PC-9 (cell line): ENCODE data around the gene APCDD1. TPM values are rescaled to one million over a fixed set of nuclear protein-coding genes. Genes with fewer than 3 reads are reported as not detected.

Experiments used
- BruUV-seq: library from RNA; stranded (reverse); fragments of 400-500 nt; replicated peaks from 2 replicates; lab custom pipeline; 2021; lab: Mats Ljungman, UMichigan
- CTCF ChIA-PET: fragments of 300-600 bp; sonication (Branson Sonifier 250); formaldehyde crosslinking; loops from one replicate; lab custom pipeline; 2022; ENCODE audit warnings: antibody characterized with exemption; lab: Charles Lee
- POLR2A ChIA-PET: fragments of 300-600 bp; sonication (Branson Sonifier 250); formaldehyde crosslinking; loops from one replicate; lab custom pipeline; 2022; ENCODE audit warnings: antibody characterized with exemption; ENCODE audit not compliant: unreplicated experiment; lab: Charles Lee
- DNase-seq, 2 experiments: peaks; one replicate each; pipeline versions ENCODE4 v3.0.0 to v3.0.0-alpha.2; 2015 to 2022; ENCODE audit warnings: mixed read lengths in 1 of 2
- H2AFZ ChIP-seq: fragments of 200-600 bp; sonication (generic); 2 replicates; pipeline ENCODE4 v1.8.1; 2017; ENCODE audit warnings: antibody characterized with exemption
- H3F3A ChIP-seq: fragments of 200-600 bp; sonication (generic); 2 replicates; pipeline ENCODE4 v1.8.1; 2017; ENCODE audit warnings: antibody characterized with exemption, mild to moderate bottlenecking, low read depth; ENCODE audit not compliant: insufficient read depth
- H3K27ac ChIP-seq: fragments of 200-600 bp; sonication (generic); 2 replicates; pipeline ENCODE4 v1.6.1; 2016; ENCODE audit warnings: mixed run types
- H3K27me3 ChIP-seq: fragments of 200-600 bp; sonication (generic); 2 replicates; pipeline ENCODE4 v1.6.1; 2016; ENCODE audit warnings: low read depth, mixed run types; ENCODE audit not compliant: insufficient read depth
- H3K36me3 ChIP-seq: fragments of 200-600 bp; sonication (generic); 2 replicates; pipeline ENCODE4 v1.6.1; 2016; ENCODE audit warnings: low read depth, mixed run types
- H3K4me1 ChIP-seq: fragments of 200-600 bp; sonication (generic); replicated peaks from 2 replicates; pipeline ENCODE4 v1.6.1; 2016; ENCODE audit warnings: mixed run types; ENCODE audit not compliant: insufficient read depth
- H3K4me2 ChIP-seq: fragments of 200-600 bp; sonication (generic); 2 replicates; pipeline ENCODE4 v1.6.1; 2017; ENCODE audit warnings: mixed run types
- H3K4me3 ChIP-seq: fragments of 200-600 bp; sonication (generic); 2 replicates; pipeline ENCODE4 v1.6.1; 2016; ENCODE audit warnings: mixed run types
- H3K79me2 ChIP-seq: fragments of 200-600 bp; sonication (generic); 2 replicates; pipeline ENCODE4 v1.6.1; 2017; ENCODE audit warnings: low read depth, mixed run types
- H3K9me2 ChIP-seq: fragments of 200-600 bp; sonication (generic); 2 replicates; pipeline ENCODE4 v1.8.1; 2017; ENCODE audit warnings: mild to moderate bottlenecking; ENCODE audit not compliant: insufficient read depth
- H3K9me3 ChIP-seq: fragments of 200-600 bp; sonication (generic); 2 replicates; pipeline ENCODE4 v1.8.1; 2016; ENCODE audit warnings: low read depth; ENCODE audit not compliant: insufficient read depth
- H4K20me1 ChIP-seq: fragments of 200-600 bp; sonication (generic); 2 replicates; pipeline ENCODE4 v1.8.1; 2017; ENCODE audit not compliant: insufficient read depth
- EZH2 ChIP-seq: fragments of 200-600 bp; sonication (generic); IDR thresholded peaks from 2 replicates; pipeline ENCODE4 v1.8.0; 2017; ENCODE audit warnings: antibody characterized with exemption, low read depth
- intact Hi-C: fragments of 100-400 bp; cut with micrococcal nuclease; formaldehyde crosslinking; loops from one replicate; pipeline ENCODE4 v1.10.0; 2022; ENCODE audit not compliant: unreplicated experiment
- total RNA-seq: library from RNA; stranded (reverse); gene quantifications from 2 replicates; pipeline ENCODE4 v1.2.3, GENCODE V29; 2021
- TF ChIP-seq, protein P1 (sequence below): fragments of 200-600 bp; sonication (generic); conservative IDR thresholded peaks from 2 replicates; pipeline ENCODE4 v1.6.1; 2017; ENCODE audit warnings: mixed run types, antibody characterized with exemption, mild to moderate bottlenecking, moderate library complexity

Gene APCDD1
- total RNA-seq, 1 experiment from 2014 or later: not detected

DNA sequence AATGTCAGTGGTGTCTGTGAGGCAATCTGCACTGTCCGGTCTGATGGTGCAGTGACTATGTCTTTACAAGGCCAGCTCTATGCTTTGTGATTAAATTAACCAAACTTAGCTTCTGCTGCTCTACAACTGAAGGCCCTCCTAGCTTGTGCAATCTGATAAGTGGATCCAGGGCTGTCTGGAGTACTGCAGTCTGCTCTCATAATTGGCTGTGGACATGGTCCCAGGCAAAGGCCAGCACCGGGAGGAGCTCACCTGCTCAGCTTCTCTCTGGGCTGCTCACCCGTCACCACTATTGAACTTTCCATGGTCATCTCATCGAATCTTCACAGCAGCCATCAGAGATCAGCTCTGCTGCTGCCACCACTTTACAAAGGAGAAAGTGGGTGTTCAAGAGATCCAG, 13.0 kb upstream of the APCDD1 start:
- no peak for TF ChIP-seq EZH2
- TF ChIP-seq, protein P1, sequence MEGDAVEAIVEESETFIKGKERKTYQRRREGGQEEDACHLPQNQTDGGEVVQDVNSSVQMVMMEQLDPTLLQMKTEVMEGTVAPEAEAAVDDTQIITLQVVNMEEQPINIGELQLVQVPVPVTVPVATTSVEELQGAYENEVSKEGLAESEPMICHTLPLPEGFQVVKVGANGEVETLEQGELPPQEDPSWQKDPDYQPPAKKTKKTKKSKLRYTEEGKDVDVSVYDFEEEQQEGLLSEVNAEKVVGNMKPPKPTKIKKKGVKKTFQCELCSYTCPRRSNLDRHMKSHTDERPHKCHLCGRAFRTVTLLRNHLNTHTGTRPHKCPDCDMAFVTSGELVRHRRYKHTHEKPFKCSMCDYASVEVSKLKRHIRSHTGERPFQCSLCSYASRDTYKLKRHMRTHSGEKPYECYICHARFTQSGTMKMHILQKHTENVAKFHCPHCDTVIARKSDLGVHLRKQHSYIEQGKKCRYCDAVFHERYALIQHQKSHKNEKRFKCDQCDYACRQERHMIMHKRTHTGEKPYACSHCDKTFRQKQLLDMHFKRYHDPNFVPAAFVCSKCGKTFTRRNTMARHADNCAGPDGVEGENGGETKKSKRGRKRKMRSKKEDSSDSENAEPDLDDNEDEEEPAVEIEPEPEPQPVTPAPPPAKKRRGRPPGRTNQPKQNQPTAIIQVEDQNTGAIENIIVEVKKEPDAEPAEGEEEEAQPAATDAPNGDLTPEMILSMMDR: no peak
- no peaks in the 10 kb centered on the region for H3K9me2 ChIP-seq

DNA sequence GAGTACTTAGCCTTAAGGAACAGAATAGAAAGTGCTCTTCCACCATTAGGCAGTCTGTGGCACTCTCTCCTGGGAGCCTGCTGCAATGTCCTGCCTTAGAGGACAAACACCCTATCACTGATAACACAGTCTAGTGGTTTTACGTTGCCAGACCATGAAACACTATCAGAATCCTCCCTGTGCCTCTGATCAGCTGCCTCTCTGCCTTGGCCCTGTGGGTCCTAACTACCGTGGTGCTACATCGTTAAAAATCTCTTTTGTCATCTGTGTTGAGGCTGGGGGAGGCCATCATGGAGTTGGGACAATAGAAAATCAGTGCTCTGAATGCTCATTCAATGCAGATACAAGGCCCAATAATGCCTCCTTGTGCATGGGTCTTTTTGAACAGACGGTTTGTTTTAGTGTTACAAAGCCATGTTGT, 11.9 kb upstream of the APCDD1 start:
- H3K27ac ChIP-seq: no peak overlapping the region
- no peaks in the 10 kb centered on the region for H3F3A ChIP-seq
- H3K36me3 ChIP-seq: no peaks in the 10 kb centered on the region
- H3K9me3 ChIP-seq: no peaks in the 10 kb centered on the region
- H3K27me3 ChIP-seq: no peaks in the 10 kb centered on the region
- no peak overlapping the region for H2AFZ ChIP-seq
- intact Hi-C loops: no loop called here
- CTCF ChIA-PET: no interaction called here
- DNase-seq: no peak
- no peaks in the 10 kb centered on the region for H3K9me2 ChIP-seq
- H3K79me2 ChIP-seq: no peaks in the 10 kb centered on the region
- H3K4me3 ChIP-seq: no peak overlapping the region
- BruUV-seq: no TSS peak
- no peaks in the 10 kb centered on the region for H4K20me1 ChIP-seq
- no peak overlapping the region for H3K4me2 ChIP-seq
- POLR2A ChIA-PET: no interaction called here
- no peak for TF ChIP-seq EZH2
- TF ChIP-seq, protein P1: no peak
- H3K4me1 ChIP-seq: peaks cover 14% of the 10 kb centered on the region

More for the DNA sequence above, 13.0 kb upstream of the APCDD1 start:
- ChIA-PET POLR2A (no interaction called here), CTCF (no interaction called here)
- H3K36me3 ChIP-seq: no peaks in the 10 kb centered on the region
- H3K4me1 ChIP-seq: peaks cover 14% of the 10 kb centered on the region
- intact Hi-C loops: no loop called here
- no peak overlapping the region for H3K4me3 ChIP-seq
- H3K27ac ChIP-seq: no peak overlapping the region
- no peaks in the 10 kb centered on the region for H3K9me3 ChIP-seq
- no peaks in the 10 kb centered on the region for H3K27me3 ChIP-seq
- no peak overlapping the region for H2AFZ ChIP-seq
- no peak for DNase-seq
- H4K20me1 ChIP-seq: no peaks in the 10 kb centered on the region
- no TSS peak for BruUV-seq
- no peaks in the 10 kb centered on the region for H3K79me2 ChIP-seq
- no peaks in the 10 kb centered on the region for H3F3A ChIP-seq
- no peak overlapping the region for H3K4me2 ChIP-seq

DNA sequence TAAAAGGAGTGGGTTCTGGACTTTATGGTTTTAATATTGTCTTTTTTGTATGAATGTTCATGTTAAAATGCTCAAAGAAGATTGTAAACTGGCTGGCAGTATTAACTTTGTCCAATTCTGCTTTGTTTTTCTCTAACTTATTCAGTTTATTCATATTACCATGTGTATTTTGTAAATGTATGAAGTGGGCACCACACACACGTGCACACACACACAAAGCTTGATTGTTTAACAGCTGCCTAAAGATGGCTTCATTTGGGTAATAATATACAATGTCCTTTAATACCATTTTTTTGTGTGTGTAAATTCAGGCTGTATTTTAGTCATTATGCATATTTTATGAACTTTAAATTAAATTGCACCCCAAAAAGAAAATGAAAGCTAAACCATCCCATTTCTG, 11.4 kb upstream of the APCDD1 start:
- Histone ChIP-seq H3K79me2 (no peaks in the 10 kb centered on the region), H3F3A (no peaks in the 10 kb centered on the region), H3K27me3 (no peaks in the 10 kb centered on the region), H2AFZ (no peak overlapping the region), H3K36me3 (no peaks in the 10 kb centered on the region), H3K27ac (no peak overlapping the region), H3K9me3 (no peaks in the 10 kb centered on the region), H4K20me1 (no peaks in the 10 kb centered on the region), H3K4me2 (no peak overlapping the region), H3K9me2 (no peaks in the 10 kb centered on the region), H3K4me3 (no peak overlapping the region), H3K4me1 (peaks cover 14% of the 10 kb centered on the region)
- ChIA-PET CTCF (no interaction called here), POLR2A (no interaction called here)
- TF ChIP-seq EZH2: no peak
- BruUV-seq: no TSS peak
- intact Hi-C loops: no loop called here
- DNase-seq: no peak
